ENCODE results near the gene CARS2. TPM values are rescaled to one million over a fixed set of nuclear protein-coding genes. Genes with fewer than 3 reads are reported as not detected.
"Not testable (repeated sequence)": the region's sequence is repeated elsewhere in the genome, so short reads cannot be mapped to it uniquely, and the experiment has no call there.

Gene CARS2
- 31.2 TPM in 2 replicates for total RNA-seq (2014; rRNA removed; shearing (Covaris generic))

- Histone ChIP-seq H3K36me3 (no peaks in the 10 kb centered on the region), H3K4me1 (no peaks in the 10 kb centered on the region), H3K27me3 (no peaks in the 10 kb centered on the region), H3K4me3 (peak within 1 kb of the TSS; percentile 66), H3K27ac (peak within 1 kb of the TSS; percentile 31; the same call in 1 of the 2 replicates), H3K9me3 (replicated peaks) (no peaks in the 10 kb centered on the region)
- peak; percentile 94 to 96 for DNase-seq
Measured at GRCh38 chr13:110705826-110706569, at the start of gene CARS2. Gene CARS2, minus strand, starts transcription at chr13:110706116. Its CDS starts 23 bp downstream, at chr13:110706093.

DNA sequence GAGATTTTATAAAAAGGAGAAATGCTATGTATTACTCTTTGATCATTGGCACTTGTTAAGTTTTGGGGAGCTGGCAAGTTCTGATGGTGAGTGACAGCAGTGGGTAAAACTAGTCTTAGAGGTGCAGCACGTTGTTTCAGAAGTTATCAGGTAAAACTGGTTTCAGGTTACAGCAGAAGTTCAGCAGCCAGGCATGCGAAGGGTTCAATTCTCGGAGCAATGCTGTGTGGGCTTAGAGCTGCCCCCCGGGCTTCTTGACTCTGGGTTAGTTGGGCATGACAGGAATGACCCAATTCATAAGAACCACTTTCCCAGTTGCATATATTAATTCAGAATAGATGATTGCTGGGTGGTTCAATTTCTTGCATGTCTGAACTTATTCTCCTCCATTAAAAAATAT, 42.4 kb upstream of the CARS2 start:
- Histone ChIP-seq H3K4me3 (no peak overlapping the region), H3K9me3 (replicated peaks) (no peaks in the 10 kb centered on the region; the same call in 1 of the 2 replicates), H3K4me1 (no peaks in the 10 kb centered on the region), H3K36me3 (no peaks in the 10 kb centered on the region), H3K27ac (no peak overlapping the region), H3K27me3 (no peaks in the 10 kb centered on the region)
- DNase-seq = no peak

DNA sequence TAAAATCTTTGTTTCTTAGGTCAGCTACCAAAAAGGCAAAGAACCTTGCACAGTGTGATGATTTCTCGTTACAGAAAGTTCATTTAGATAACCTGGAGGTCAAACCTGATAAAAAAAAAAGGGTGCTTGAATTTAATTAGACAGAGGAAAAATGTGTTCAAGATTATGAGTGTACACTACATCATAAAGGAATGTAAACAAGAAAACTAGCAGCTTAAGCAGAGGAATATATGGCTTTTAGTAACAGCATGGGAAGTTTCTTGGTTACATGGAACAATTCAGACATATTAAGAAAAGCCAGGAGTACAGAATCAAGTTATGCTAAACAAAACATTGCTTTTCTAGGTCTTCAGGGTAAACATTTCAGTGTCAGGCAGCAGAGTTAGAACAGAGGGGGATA, 40.5 kb upstream of the CARS2 start:
- H3K27ac ChIP-seq = no peak overlapping the region
- H3K27me3 ChIP-seq = no peaks in the 10 kb centered on the region
- H3K4me3 ChIP-seq = no peak overlapping the region
- no peaks in the 10 kb centered on the region; the same call in 1 of the 2 replicates for H3K9me3 ChIP-seq (replicated peaks)
- H3K36me3 ChIP-seq = no peaks in the 10 kb centered on the region
- DNase-seq = no peak
- H3K4me1 ChIP-seq = no peaks in the 10 kb centered on the region

DNA sequence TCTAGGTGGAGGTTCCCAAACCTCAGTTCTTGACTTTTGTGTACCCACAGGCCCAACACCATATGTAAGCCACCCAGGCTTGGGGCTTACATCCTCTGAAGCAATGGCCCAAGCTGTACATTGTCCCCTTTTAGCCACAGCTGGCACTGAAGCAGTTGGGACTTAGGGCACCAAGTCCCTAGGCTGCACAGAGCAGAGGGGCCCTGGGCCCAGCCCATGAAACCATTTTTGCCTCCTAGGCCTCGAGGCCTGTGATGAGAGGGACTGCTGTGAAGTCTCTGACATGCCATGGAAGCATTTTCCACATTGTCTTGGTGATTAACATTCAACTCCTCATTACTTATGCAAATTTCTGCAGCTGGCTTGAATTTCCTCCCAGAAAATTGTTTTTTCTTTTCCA, 37.8 kb upstream of the CARS2 start:
- Histone ChIP-seq H3K27me3 (no peaks in the 10 kb centered on the region), H3K27ac (no peak overlapping the region), H3K9me3 (replicated peaks) (no peaks in the 10 kb centered on the region; the same call in 1 of the 2 replicates), H3K4me3 (no peak overlapping the region), H3K4me1 (no peaks in the 10 kb centered on the region), H3K36me3 (no peaks in the 10 kb centered on the region)
- DNase-seq = no peak

GRCh38 chr13:110737555-110737954, 31.6 kb upstream of the CARS2 start:
- DNase-seq = no peak
- Histone ChIP-seq H3K9me3 (replicated peaks) (0 out of 2 replicates have a peak, but pooled peaks cover 3% of the 10 kb centered on the region), H3K27me3 (no peaks in the 10 kb centered on the region), H3K36me3 (no peaks in the 10 kb centered on the region), H3K4me1 (no peaks in the 10 kb centered on the region), H3K4me3 (no peak overlapping the region), H3K27ac (no peak overlapping the region)

GRCh38 chr13:110734561-110734960, 28.6 kb upstream of the CARS2 start:
- Histone ChIP-seq H3K4me1 (no peaks in the 10 kb centered on the region), H3K36me3 (no peaks in the 10 kb centered on the region), H3K27me3 (no peaks in the 10 kb centered on the region), H3K27ac (no peak overlapping the region), H3K4me3 (no peak overlapping the region), H3K9me3 (replicated peaks) (0 out of 2 replicates have a peak, but pooled peaks cover 3% of the 10 kb centered on the region)
- no peak for DNase-seq

- no peaks in the 10 kb centered on the region for H3K36me3 ChIP-seq
Measured at GRCh38 chr13:110731072-110731471, 25.2 kb upstream of the CARS2 start.

GRCh38 chr13:110726726-110727125, 20.8 kb upstream of the CARS2 start:
- Histone ChIP-seq H3K36me3 (0 out of 2 replicates have a peak, but pooled peaks cover 5% of the 10 kb centered on the region), H3K27ac (no peak overlapping the region), H3K27me3 (no peaks in the 10 kb centered on the region), H3K9me3 (replicated peaks) (no peaks in the 10 kb centered on the region), H3K4me1 (no peaks in the 10 kb centered on the region), H3K4me3 (no peak overlapping the region)
- DNase-seq = peak in 1 of 2 experiments; percentile 10

More at GRCh38 chr13:110731072-110731471, 25.2 kb upstream of the CARS2 start:
- DNase-seq = no peak
- H3K4me1 ChIP-seq = no peaks in the 10 kb centered on the region
- no peaks in the 10 kb centered on the region for H3K9me3 ChIP-seq (replicated peaks)
- H3K27ac ChIP-seq = no peak overlapping the region
- H3K27me3 ChIP-seq = no peaks in the 10 kb centered on the region
- no peak overlapping the region for H3K4me3 ChIP-seq

DNA sequence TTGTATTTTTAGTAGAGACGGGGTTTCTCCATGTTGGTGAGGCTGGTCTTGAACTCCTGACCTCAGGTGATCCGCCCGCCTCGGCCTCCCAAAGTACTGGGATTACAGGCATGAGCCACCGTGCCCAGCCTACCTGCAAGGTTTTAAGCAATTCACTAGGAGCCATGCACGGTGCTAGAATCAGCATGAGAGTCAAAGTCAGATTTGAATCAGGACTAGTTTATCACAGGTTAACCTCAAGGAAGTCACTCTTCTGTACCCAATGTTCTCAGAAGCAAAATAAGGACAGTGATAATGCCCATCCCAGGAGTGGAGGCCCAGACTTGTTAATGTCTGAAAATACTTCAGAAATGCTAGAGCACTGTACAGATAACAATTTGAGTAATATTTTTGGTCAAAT, 20.2 kb upstream of the CARS2 start:
- not testable (repeated sequence) for H3K4me3 ChIP-seq; H3K36me3 ChIP-seq; H3K27me3 ChIP-seq; H3K9me3 ChIP-seq (replicated peaks); H3K27ac ChIP-seq; H3K4me1 ChIP-seq; DNase-seq

DNA sequence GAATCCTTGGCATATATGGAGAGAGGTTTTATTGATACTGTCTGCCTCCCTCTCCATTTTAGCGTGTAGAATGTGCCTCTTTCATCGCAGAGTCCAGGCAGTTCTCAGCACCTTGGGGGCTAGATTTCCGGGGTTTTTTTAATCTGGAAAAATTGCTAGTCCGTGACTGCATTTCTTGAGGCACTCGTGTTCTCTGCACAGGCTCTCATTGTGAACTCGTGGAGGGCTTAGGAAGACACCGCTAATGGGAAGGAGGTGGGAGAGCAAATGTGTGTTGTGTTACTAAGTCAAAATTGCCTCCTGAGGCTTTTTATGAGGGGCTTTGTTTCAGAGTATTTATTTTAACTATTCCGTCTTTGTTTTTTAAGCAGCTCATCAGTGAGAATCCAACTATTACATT, 17.7 kb upstream of the CARS2 start:
- DNase-seq = no peak
- H3K9me3 ChIP-seq (replicated peaks) = no peaks in the 10 kb centered on the region
- H3K4me1 ChIP-seq = no peaks in the 10 kb centered on the region
- H3K36me3 ChIP-seq = peaks cover 16% of the 10 kb centered on the region
- H3K27ac ChIP-seq = no peak overlapping the region
- H3K27me3 ChIP-seq = no peaks in the 10 kb centered on the region
- H3K4me3 ChIP-seq = no peak overlapping the region

- H3K36me3 ChIP-seq = peaks cover 16% of the 10 kb centered on the region
- no peak overlapping the region for H3K4me3 ChIP-seq
- no peaks in the 10 kb centered on the region for H3K4me1 ChIP-seq
- H3K27ac ChIP-seq = no peak overlapping the region
- no peak for DNase-seq
- no peaks in the 10 kb centered on the region for H3K27me3 ChIP-seq
- no peaks in the 10 kb centered on the region for H3K9me3 ChIP-seq (replicated peaks)
Measured at GRCh38 chr13:110722971-110723370, 17.1 kb upstream of the CARS2 start.

GRCh38 chr13:110719036-110719710, 13.3 kb upstream of the CARS2 start:
- Histone ChIP-seq H3K27ac (no peak overlapping the region), H3K4me1 (no peaks in the 10 kb centered on the region), H3K36me3 (peaks cover 16% of the 10 kb centered on the region), H3K27me3 (no peaks in the 10 kb centered on the region), H3K4me3 (no peak overlapping the region), H3K9me3 (replicated peaks) (no peaks in the 10 kb centered on the region)
- DNase-seq = no peak

- peak overlapping the region; percentile 87 for H3K4me3 ChIP-seq
- peaks cover 11% of the 10 kb centered on the region for H3K36me3 ChIP-seq
- no peaks in the 10 kb centered on the region for H3K27me3 ChIP-seq
- no peaks in the 10 kb centered on the region for H3K4me1 ChIP-seq
- peak overlapping the region; percentile 63 for H3K27ac ChIP-seq
- H3K9me3 ChIP-seq (replicated peaks) = no peaks in the 10 kb centered on the region
- DNase-seq = no peak
Measured at GRCh38 chr13:110716247-110716515, 10.3 kb upstream of the CARS2 start.

- Histone ChIP-seq H3K4me1 (no peaks in the 10 kb centered on the region), H3K27ac (peak overlapping the region; percentile 63), H3K36me3 (peaks cover 8% of the 10 kb centered on the region), H3K27me3 (no peaks in the 10 kb centered on the region), H3K9me3 (replicated peaks) (no peaks in the 10 kb centered on the region), H3K4me3 (peak overlapping the region; percentile 87)
- DNase-seq = peak; percentile 97 to 99
Measured at GRCh38 chr13:110715395-110716246, 9.7 kb upstream of the CARS2 start.

Measured in SJCRH30 (cell line).